NCI-H69 (cell line): Measurements from ENCODE around the gene CPAMD8.
"Not testable (repeated sequence)": the region's sequence is repeated elsewhere in the genome, so short reads cannot be mapped to it uniquely, and the experiment has no call there.

Experiments used
- DNase-seq: peaks from one replicate; lab custom pipeline; 2025; lab: John Stamatoyannopoulos, UW

The CPAMD8 gene

GRCh38 chr19:17001603-17002183, 24.9 kb downstream of the CPAMD8 start:
- DNase-seq: peak; percentile 26

GRCh38 chr19:16998635-16999194, 27.9 kb downstream of the CPAMD8 start:
- no peak for DNase-seq

GRCh38 chr19:16996838-16997490, 29.6 kb downstream of the CPAMD8 start:
- DNase-seq: not testable (repeated sequence)

DNA sequence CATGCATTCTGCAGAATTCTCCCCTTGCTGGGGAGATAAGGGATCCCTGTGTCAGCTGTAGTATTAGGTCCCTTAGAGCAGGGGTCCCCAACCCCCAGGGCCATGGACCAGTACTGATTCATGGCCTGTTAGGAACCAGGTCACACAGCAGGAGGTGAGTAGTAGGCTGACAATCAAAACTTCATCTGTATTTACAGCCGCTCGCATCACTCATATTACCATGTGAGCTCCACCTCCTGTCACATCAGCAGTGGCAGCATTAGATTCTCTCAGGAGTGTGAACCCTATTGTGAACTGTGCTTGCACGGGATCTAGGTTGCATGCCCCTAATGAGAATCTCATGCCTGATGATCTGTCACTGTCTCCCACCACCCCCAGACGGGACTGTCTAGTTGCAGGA, 37.9 kb downstream of the CPAMD8 start:
- DNase-seq: no peak

DNA sequence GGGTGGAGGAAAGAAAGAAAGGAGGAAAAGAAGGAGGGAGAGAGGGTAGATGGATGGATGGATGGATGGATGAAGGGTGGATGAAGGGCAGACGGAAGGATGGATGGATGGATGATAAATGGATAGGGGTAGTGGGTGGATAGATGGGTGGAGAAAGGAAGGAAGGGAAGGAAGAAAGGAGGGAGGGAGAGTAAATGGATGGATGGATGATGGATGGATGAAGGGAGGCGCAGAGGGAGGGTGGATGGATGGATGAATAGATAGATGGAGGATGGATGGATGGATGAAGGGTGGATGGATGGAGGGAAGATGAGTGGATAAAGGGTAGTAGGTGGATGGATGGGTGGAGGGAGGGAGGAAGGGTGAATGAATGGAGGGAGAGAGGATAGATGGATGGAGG, 41.2 kb downstream of the CPAMD8 start:
- no peak for DNase-seq

DNA sequence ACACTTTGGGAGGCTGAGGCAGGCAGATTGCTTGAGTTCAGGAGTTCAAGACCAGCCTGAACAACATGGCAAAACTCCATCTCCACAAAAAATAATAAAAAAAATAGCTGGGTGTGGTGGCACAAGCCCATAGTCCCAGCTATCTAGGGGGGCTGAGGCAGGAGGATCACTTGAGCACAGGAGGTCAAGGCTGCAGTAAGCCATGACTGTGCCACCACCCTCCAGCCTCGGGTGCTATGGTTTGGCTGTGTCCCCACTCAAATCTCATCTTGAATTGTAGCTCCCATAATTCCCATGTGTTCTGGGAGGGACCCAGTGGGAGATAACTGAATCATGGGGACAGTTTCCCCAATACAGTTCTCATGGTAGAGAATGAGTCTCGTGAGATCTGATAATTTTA, 44.0 kb downstream of the CPAMD8 start:
- not testable (repeated sequence) for DNase-seq

DNA sequence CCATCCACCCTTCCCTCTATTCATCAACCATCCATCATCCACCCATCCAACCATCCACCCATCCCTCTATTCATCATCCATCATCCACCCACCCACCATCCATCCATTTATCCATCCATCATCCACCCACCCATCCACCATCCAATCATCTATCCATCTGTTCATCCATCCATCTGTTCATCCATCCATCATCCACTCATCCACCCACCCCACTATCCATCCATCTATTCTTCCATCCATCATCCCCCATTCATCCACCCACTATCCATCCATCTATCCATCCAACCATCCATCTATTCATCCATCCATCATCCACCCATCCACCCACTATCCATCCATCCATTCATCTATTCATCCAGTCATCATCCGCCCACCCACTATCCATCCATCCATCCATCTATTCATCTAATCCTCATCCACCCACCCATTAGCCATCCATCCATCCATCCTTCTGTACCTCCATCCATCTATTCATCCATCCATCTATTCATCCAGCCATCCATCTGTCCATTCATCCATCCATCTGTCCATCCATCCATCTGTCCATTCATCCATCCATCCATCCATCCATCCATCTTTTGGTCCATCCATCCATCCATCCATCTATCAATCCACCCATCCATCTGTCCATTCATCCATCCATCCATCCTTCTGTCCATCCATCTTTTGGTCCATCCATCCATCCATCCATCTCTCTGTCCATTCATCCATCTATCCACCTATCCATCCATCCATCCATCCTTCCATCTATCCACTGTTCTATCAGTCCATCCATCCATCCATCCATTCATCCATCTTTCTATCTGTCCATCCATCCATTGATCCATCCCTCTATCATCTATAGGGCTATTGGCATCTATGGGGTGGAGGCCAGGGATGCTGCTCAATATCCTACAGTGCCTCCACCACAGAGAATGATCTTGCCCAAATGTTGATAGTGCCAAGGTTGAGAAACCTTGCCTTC, 47.5 kb downstream of the CPAMD8 start:
- no peak for DNase-seq

DNA sequence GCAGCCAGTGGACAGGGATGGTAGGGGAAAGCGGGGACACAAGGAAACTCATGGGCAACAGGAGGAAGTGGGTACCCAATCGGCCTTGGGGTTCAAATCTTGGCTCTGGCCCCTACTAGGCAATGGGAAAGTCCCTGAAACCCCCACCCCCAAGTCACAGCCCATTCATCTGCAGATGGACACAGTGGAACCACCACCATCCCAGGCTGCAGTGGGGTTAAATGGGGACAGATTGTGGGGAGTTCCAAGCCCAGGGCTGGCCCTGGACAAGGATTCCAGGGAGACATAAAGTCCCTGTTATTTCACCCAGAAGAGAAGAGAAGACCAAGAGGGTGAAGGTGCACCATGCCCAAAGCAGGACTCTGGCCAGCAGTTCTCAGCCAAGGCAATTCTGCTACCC, 48.5 kb downstream of the CPAMD8 start:
- DNase-seq: no peak

DNA sequence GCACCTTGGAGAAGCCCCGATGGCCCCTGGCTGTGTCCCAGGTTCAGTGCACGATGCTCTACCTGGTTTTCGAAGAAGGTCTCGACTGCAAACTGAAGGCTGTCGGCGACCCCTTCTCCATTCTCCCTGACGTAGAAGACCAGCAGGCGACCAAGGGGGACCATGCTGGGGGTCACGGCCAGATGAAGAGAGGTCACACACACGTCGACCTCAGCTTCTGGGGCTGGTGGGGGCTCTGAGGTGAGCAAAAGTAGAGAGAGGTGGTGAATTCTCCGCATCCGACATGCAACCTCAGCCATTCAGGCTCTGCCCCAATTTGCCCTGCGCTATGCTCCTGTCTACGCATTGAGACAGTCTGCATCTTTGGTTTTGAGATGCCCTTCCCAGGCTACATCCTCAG, 49.3 kb downstream of the CPAMD8 start:
- DNase-seq: no peak

GRCh38 chr19:16976446-16976845, 50.2 kb downstream of the CPAMD8 start:
- peak; percentile 38 for DNase-seq

DNA sequence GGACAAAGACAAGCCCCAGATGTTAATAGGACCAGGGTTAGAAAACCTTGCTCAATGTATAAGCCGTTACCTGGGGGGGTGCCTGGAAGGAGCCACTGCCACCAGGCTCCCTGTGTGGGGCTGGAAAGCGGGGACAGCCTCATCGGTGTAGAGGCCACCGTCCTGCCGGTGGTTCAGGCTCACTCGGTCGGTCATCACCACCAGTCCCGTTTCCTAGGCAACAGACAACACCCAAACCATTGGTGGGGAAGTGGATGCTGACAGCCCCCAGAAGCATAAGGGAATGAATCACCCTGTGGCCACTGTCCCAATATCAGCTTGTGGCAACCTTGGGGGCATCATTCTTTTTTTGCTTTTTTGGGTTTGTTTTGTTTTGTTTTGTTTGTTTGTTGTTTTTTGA, 55.8 kb downstream of the CPAMD8 start:
- peak; percentile 6 for DNase-seq

- peak; percentile 61 for DNase-seq
Observed at GRCh38 chr19:16969135-16969534, 57.5 kb downstream of the CPAMD8 start.

DNA sequence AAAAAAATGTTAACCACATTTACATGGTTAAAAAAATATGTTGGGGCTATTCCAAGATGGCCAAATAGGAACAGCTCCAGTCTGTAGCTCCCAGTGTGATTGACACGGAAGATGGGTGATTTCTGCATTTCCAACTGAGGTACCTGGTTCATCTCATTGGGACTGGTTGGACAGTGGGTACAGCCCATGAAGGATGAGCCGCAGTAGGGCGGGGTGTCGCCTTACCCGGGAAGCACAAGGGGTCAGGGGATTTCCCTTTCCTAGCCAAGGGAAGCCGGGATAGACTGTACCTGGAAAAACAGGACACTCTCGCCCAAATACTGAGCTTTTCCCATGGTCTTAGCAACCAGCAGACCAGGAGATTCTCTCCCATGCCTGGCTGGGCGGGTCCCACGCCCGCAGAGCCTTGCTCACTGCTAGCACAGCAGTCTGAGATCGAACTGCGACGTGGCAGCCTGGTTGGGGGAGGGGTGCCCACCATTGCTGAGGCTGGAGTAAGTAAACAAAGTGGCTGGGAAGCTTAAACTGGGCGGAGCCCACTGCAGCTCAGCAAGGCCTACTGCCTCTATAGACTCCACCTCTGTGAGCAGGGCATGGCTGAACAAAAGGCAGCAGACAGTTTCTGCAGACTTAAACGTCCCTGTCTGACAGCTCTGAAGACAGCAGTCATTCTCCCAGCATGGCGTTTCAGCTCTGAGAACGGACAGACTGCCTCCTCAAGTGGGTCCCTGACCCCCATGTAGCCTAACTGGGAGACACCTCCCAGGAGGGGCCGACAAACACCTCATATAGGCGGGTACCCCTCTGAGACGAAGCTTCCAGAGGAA, 65.4 kb downstream of the CPAMD8 start:
- DNase-seq: peak; percentile 69

GRCh38 chr19:16958277-16958676, 68.3 kb downstream of the CPAMD8 start:
- DNase-seq: not testable (repeated sequence)

GRCh38 chr19:16957855-16958254, 68.8 kb downstream of the CPAMD8 start:
- no peak for DNase-seq

DNA sequence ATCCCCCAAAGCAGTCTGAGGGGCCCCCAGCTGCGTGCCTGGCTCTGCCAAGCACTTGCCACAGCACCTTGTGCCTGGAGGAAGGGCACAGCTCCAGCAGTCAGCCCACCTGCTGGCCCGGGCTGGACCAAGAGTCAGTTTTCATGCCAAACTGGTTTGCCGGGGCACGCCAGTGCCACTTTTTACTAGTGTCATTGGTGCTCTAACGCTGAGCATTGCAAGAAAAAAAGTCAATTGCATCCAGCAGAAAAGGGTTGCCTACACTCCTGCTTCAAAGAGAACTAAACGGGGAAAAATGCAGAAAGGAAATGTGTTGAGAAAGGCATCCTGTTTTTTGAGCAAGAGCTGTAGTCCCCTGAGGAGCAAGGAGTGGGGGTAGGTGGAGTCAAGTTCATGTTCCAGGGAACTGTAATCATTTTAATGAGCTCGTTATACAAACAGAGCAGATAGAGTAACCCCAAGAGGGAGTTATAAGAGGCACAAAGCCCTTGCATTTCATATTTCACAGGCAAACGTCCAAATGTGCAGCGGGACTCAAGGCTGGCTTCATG, 69.4 kb downstream of the CPAMD8 start:
- DNase-seq: peak; percentile 84

GRCh38 chr19:16955161-16955560, 71.4 kb downstream of the CPAMD8 start:
- no peak for DNase-seq

DNA sequence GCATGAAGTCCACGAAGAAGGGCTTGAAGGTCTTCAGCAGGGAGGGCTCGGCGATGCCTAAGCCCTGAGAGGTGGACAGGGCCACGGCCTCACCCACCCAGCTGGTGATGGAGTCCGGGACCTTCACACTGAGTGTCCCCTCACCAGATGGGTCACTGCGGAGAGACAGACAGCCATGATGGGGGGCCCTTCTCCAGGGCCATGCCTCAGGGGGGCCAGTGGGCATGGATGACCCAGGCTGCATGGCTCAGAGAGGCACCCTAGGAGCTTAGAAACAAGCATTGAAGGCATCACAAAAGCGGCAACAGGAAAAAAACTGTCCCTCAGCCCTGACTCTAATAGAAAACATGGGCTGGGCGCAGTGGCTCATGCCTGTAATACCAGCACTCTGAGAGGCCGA, 74.6 kb downstream of the CPAMD8 start:
- DNase-seq: no peak

DNA sequence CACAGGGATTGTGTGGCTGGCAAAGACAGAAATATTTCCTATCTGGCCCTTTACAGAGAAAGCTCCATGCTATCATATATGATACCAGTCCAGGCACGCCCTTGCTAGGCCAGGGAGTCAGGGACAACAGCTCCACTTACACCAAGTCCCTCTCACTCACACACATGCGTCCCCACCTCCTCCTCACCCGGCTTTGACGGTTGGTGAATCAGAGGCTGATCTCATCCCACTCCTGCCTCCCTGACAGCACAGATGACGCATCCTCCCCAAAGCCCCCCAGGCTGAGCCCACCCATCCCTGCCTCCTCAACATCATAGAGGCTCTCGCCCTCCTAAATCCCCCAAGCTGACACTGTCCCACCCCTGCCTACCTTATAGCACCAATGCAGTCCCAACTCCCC, 75.1 kb downstream of the CPAMD8 start:
- no peak for DNase-seq

DNA sequence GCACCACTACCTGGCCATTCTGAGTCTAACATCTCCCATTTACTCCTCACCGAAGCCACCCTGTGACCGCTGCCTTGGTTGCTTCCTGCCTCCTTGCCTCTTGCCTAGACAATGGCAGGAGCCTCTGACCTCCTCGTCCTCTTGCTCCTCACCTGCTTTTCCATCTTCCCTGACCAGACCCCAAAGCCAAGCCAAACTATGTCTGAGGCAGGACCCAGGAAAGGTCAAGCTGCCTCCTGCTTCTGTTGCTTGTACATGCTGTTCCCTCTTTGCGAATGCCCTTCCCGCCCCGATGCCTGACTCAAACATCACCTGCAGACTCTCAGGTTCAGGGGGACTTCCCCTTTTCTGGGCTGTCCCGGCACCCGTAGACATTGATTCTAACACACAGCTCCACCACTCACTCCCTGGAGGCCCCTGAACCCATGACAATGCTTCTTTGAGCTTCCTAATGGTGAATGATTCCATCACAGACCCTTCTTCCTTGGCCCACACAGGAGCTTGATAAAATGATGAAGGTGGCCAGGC, 77.0 kb downstream of the CPAMD8 start:
- DNase-seq: no peak
